ENCODE measurements around the gene SEZ6. TPM values are rescaled to one million over a fixed set of nuclear protein-coding genes. Genes with fewer than 3 reads are reported as not detected.

The SEZ6 gene
- total RNA-seq, 1 donor from 2014 or later: not detected

DNA sequence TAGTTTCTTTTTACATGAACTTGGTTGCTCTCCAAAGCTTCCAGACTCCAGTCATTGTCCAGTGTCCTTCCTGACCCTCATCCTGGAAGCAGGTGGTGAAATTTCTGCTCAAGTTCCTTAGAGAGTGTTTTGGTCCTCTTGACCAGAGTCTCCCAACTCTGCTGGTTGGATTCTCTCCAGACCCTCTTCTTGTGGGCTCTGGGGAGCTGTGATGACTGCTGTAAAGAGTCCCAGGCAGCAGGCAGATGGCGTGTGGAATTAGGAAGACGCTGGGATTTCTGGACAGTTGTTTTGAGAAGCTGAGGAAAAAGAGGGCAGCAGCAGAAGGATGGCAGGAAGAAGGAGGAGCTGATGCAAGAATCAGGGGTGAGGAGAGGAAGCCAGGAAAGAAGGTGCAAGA lies 1.6 kb upstream of the SEZ6 start:
- intact Hi-C loops (cut with micrococcal nuclease): no loop called here

DNA sequence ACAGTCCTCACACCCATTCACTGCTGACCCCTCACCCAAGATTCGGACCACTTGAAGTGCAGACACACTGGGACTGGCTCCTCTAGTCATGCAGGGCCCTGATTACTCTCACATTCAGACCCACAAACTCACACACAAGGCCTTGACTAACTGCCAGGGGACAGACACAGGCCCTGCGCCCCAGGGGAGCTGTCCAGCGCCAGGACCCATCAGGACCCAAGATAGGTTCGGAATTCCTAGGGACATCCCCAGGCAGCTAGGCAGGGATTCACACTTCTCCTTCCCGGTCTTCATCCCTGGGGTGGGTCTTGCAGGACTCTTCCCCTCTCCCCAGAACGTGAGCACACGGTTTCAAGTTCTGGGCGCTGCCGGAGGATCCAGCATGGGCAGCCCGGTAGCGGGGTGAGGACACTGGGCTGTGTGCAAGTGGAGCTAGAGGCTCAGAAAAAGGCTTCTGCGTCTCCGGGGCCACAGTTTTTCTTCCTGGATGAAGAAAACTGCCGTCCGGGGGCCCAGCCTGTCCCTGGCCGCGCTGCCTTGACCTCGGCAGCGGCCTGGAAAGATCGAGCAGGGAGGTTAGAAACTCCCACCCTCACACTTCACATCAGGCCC lies 1.6 kb downstream of the SEZ6 start:
- intact Hi-C loops (cut with micrococcal nuclease): no loop called here

DNA sequence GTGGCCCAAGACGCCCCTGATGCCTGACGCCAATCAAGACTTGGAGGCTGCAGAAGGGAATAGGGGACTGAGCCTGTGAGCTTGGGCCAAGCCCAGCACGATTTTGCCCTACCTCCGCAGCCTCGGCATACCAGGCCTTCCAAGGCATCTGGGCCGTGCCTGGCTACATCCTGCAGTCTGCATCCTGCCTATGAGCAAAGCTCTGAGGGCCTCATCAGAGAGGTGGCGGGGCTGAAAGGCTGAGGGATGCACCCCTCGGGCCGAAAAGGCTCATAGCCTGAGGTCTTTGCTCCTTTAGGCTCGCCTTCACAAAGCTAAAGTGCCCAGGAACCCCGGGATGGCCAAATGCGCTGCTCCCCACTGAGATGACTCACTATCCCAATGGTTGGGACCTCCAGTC lies 2.5 kb downstream of the SEZ6 start:
- intact Hi-C loops (cut with micrococcal nuclease): no loop called here

DNA sequence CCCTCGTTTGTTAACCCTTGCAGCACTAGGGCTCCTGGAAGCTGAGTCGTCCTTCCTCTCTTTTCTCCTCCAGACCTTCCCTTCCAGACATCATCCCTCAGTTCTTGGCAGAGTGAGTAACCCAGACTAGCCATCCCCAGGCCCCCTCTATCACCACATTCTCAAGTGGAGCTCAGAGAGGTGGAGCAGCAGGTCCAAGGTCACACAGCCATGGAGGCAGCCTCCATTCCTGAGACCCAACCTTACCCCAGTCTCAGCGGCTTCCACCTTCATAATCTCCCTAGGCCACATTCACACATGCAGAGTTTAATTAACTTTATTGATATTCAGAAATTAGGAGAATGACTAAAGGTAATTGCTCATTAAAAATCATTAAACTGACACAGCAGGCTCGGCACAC lies 3.0 kb downstream of the SEZ6 start:
- intact Hi-C loops (cut with micrococcal nuclease): no loop called here

DNA sequence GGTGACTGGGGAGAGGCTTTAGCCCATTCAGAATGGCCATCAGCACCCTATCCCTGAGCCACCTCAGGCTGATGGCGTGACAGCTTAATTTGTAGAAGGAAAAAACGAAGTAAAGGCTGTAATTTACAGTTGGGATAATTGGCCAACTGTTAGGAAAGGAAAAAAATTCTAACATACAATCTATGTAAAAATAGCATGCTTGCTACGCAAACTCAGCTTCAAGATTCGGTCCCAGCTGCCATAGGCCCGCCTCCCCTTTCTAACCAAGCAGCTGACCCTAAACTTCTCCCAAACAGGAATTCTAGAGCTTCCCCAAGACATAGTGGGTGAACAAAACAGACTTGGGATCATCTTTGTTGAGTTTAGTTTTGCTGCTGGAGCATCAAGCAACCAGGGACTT lies 4.9 kb downstream of the SEZ6 start:
- intact Hi-C loops (cut with micrococcal nuclease): no loop called here

DNA sequence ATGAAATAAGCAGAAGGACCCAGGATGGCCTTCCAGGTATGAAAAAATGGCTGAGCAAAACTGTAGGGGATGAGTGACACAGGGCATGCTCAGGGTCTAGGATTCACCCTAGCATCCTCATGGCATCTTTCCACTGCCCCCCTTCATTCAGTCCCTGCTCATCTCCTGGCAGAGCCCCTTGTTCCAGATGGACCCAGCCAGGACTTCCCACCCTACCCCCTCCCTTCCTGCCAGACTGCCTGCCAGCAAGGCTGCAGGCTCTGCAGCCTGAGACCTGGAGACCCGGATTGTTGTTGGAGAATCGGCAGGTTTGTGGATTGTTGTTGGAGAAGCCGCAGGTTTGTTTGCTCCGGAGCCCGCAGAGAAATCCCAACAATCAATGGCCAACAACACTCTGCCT lies 6.6 kb downstream of the SEZ6 start:
- intact Hi-C loops (cut with micrococcal nuclease): no loop called here

DNA sequence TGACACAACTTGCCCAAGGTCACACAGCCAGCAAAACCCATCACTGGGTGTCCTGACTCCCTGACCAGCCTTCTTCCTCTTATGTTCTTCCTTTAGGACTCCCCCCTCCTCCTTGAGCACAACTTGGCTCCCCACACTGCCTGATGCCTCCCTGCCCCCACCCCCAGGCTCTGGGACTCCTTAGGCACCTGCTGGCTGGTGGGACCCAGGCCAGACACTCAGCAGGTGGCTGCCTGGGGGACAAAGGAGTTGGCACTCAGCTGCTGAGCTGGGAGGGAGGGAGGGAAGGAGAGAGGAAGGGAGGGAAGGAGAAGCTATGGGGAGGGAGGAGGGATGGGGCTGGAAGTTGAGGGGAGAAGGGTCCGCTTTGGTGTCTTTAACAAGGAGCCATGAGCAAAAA lies 8.0 kb downstream of the SEZ6 start:
- intact Hi-C loops (cut with micrococcal nuclease): no loop called here

DNA sequence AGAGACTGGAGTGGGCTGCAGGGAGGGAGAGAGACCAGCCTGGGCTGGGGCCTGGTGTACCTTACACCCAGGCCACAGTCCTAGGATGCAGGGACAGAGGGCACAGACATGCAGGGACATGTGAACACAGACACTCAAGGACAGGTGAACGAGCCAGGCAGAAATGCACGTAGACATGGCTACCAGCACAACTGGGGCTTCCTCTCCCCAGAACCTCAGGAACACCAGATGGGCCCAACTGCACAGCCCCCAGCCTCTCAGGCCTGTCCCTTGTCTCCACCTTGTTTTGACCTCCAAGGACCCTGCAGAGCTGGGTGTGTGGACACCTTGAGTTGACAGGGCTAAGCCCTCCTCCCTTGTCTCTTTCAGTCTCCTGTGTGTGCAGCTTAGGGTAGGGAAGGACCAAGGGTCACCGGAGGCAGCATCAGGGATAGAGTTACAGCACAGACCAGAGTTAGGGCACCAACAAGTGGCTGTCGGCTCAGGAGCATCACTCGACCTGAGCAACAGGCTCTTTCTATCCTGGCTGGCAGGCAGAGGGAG lies 9.2 kb downstream of the SEZ6 start:
- intact Hi-C loops (cut with micrococcal nuclease): no loop called here

DNA sequence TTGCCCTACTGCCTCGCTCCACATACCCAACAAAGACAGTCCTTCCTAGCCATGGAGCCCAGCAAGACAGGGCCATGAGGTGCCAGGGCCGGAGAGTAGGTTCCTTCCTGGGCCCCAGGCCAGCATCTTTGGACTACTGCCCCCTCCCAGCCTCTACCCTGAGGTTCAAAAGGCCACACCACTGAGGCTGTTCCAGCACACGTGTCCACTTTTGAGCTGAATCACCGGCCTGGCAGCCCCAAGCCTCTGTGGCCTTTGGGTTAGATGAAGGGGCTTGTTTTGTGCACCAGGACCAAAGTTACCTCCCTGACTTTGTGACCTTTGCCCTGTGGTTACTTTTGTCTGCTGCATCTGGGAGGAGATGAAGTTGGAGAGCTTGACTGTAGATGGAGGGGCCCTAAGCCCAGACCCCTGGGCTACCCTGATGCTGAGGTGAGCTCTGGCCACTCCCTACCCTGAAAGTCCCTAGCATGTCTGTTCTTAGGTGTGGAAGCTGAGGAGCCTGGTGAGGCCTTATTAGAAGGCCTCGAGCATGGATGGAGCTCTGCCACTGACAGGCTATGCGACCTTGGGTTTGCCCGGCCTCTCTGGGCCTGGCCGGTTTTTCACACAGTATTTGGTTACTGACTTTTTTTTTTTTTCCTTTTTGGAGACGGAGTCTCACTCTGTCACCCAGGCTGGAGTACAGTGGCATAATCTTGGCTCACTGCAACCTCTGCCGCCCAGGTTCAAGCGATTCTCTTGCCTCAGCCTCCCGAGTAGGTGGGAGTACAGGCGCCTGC lies 12.0 kb downstream of the SEZ6 start:
- intact Hi-C loops (cut with micrococcal nuclease): no loop called here

DNA sequence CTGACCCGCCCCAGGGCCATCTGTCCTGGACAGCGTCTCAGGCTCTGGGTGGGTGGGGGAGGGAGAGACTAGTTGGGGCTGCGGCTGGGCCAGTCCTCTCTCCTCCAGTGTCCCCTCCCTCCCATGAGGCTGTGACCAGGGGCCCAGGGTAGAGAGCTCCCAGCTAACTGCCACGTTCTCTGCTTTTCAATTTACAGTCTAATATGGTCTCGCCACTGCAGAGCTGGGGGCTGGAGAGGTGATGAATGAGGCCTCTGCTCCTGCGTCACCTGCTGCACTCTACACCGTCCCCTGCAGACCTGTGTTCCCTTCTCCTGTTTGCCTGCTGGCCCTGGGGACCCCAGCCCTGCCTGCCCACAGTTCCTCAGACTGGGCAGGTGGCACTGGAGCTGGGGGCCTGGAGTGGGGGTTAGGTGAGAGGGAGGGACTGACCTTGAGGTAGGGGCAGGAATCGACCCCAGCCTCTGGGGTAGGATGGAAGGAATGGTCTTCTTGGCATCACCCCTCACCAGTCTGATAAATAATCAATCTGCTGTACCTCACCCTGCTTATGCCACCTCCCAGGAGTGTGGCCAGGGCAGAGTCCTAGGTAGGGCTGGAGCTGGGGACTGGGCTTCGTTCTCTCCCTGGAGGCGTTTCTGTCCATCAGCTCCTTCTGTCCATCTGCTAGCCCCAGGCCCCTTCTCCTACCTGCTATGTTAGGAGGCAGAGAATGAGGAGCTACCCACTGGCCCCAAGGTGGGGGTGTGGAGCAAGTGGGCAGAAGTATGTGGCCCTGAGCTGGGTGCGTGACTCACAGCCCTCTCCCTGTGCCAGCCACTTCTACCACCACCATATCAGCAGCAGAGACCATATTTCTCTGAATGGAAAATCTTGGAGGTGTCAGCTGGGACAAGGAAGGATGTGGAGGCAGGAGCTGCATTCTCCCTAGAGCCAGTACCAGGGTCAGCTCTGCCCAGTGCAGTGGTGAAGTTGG lies 12.9 kb downstream of the SEZ6 start:
- intact Hi-C loops (cut with micrococcal nuclease): no loop called here

DNA sequence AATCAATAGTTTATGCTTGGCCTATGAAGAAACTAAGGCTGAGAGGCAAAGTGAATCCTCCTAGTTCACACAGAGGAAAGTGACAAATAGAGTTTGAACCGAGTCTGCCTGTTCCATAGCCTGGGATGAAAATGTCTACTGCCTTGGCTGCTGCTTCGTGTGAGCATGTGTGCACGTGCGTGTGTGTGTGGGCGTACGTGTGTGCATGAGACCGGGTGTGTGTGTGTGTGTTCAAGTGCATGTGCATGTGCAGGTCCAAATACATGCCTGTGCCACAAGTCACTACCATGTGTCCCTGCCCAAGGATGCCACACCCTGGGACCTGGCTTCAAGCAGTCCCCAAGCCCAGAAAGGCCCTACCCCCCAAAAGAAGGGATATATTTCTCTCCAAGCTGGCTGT lies 13.6 kb downstream of the SEZ6 start:
- intact Hi-C loops (cut with micrococcal nuclease): no loop called here

DNA sequence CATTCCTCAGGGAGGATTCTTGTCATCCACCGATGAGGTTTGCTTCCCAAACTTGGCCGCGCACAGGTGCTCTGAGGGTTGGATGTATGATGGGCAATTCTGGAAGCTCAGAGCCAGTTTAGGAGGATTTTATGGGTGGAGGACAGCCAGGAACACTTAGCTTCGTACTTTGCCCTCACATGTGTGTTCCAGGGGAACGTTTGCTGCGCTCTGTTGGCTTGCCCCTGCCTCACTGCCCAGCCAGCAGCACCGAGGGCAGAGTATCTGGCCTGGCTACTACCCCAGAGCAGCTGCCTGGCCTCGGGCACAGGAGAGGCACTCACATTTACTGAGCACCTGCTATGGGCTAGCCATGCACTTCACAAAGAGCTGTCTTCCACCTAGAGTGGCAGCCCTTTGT lies 14.1 kb downstream of the SEZ6 start:
- intact Hi-C loops (cut with micrococcal nuclease): no loop called here

DNA sequence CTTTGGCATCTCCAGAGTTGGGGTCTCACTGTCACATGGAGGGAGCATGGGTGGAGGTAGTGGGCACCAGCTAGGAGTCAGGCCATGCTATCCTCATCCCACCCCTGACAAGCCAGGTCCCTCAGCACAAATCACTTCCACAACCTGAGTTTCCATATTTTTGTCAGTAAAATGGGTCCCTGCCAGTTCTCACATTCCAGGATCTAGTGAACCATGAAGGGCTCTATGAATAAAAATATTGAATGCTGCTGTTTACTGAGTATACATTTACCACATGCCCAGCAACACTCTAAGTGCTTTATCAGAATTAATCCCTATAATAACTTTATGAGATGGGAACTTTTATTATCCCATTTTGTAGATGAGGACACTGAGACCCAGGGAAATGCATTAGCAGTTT lies 16.8 kb downstream of the SEZ6 start:
- intact Hi-C loops (cut with micrococcal nuclease): no loop called here

DNA sequence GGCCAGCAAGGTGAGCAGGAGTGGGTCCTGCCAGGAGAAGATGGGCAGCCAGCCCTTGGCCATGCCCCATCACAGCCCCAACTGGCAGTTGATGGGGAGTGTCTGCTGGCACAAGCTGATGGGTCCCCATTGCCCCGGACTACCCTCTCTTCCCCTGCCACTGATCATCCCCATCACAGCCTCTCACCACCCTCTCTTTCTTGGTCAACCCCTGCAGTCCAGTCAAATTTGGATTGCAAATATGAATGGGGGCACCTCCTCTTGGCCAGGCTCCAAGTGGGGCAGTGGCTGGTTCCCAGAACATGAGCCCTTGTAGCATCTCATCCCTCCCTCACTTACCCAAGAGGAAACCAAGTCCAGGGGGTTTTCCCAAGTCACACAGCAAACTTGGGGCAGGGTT lies 17.4 kb downstream of the SEZ6 start:
- intact Hi-C loops (cut with micrococcal nuclease): no loop called here

DNA sequence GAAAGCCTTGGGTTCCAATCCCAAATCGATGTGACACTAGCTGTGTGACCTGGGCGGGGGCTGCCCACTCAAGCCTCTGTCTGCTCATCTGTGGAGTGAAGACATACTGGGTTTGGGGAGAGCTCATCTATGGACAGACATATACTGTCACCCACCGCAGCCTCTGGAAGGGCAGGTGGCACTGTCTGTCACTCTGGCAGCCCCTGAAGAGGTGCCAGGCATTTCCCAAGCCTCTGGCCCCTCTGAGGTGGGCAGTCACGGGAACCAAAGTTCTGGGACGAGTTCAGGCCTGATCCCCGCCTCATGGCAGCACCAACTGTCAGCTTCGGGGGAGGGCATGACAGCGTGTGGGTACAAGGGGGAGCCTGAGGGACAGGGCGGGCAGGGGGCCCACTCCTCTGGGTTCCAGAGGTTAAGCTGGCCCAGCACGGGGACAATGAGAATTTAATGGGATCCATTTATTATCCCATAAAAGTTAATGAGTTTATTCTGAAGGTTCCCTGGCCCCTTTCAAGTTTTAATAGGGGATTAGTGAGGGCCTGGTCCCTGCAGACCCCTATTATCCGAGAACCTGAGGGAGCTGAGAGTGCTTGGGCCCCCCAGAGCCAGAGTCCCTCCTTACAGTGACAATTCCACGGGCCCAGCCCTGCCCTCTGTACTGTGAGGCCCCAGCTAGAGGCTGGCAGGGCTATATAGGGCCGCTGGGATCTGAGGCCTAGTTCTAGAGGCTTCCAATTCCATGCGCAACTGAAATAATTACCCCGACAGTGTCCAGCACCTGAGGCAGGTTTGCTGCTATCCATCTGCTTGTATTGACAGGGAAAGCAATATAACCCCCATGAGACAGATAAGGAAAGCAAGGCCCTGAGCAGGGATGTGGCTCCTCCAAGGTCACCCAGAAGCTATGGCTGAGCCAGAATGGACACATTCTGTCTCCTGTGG lies 18.8 kb downstream of the SEZ6 start:
- intact Hi-C loops (cut with micrococcal nuclease): no loop called here

DNA sequence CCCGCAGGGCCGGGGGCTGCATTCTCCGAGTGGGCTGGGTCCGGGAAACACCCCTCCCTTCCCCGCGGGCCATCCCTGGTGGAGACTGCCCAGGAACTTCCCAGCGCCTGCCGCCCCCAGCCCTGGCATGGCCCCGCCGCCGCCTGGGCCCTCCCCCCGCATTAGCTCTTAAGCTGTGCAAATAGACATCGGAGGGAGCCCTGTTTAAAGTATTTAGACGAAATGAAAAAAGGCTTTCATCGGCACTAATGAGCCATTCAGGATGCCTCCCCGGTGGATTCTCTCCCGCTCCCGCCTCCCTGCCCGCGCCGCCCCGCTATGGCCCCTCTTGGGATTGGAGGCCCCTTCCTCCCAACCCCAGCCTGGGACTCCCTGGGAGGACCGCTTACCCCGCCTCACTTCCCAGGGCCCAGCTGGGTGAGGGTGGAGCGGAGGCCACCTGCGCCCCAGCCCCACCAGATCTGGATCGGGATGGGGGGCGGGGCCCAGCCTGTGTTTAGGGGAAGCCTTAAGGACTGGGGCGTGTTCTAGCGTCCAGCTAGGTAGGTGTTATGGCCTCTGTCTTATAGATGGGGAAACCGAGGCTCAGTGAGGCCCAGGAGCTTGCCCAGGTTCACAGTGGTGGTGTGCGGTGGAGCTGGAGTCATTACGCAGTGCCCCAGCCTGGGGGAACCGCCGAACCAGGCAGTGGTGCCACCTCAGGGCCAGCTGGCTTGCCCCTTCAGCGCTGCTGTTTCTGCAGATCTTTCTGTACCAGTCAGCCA lies 19.7 kb downstream of the SEZ6 start:
- intact Hi-C loops (cut with micrococcal nuclease): no loop called here

DNA sequence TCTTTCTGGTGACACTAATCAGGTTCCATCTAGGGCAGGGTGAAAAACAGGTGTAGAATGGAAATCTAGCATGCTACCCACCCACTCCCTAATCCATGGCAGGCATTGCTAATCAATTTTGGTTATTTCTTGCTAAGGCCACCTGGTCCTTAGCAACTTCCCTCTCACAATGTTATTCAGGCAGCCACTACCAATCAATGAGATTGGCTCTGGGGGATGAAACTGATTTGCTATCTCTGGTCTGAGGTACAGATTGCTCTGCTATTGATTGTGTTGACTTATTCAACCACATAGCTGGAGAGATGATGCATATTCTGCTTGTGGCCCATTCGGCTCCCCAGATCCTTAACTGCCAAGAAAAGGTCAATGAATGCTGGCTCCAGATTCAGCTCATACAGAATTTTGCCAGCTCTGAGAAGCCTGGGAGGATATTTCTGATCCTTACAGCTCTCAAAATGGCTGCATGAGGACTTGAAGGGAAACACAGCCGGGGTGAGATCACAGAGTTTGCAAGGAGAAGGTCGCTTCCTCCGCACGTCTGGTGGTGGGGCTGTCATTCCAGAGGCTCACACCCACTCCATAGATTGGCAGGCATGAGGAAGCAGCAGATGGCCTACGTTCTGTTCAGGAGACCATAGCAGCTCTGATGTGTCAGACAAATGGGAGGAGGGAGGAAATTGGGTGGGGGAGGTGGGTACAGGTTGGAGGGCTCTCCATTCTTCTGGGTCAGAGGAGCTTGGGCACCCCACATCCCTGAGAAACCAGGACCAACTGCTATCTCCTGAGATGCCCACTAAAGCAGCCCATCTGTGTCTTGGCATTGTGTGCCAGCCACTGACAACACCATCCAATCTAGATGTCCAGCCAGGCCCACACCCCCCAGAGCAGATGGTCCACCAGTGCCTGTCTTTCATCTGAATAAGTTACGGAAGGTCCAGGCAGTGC lies 22.3 kb downstream of the SEZ6 start:
- intact Hi-C loops (cut with micrococcal nuclease): no loop called here

DNA sequence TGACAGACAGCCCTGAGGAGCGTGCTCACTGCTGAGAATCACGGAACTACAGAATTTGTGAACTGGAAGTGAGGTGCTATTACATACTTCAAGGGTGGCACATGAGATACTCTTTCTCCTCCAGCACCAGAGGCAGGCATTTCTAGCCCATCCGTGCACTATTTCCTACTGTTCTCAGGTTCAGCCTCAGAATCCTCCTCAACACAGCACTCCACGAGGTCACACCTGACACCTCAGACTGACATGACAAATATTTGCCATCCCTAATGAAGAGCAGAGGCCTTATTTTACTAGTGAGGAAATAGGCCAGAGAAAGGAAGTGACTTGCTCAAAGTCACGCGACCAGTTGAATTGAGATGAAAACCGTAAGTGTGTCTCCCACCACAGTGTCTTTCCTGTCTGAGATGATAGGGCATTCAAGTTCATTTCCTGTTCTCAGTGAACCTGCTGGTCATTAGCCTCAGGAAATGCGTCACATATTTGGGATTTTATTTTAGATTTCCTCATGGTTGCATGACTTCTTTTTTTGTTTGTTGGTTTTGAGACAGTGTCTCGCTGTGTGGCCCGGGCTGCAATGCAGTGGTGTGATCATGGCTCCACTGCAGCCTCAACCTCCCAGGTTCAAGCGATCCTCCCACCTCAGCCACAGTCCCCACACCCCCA lies 23.6 kb downstream of the SEZ6 start:
- intact Hi-C loops (cut with micrococcal nuclease): loop anchor here (1.0 kb wide), 1 partner anchor 30 kb away; no protein-coding TSS in a partner anchor
